BLaER1 treated with 17β-estradiol and CSF1 and Interleukin-3, amounts not matched to agents 10 nM and 100 nM (cell line): ENCODE measurements around the gene ARL6IP1.
"Not testable (repeated sequence)": the region's sequence is repeated elsewhere in the genome, so short reads cannot be mapped to it uniquely, and the experiment has no call there.

Experiments
- H3K27ac ChIP-seq, 11 experiments: shearing (Covaris generic); formaldehyde crosslinking; 2 replicates each; pipeline ENCODE4 v1.8.1; 2022
- H3K27me3 ChIP-seq, 11 experiments: shearing (Covaris generic); formaldehyde crosslinking; 2 replicates each; pipeline ENCODE4 v1.8.1; 2022
- H3K36me3 ChIP-seq, 11 experiments: shearing (Covaris generic); formaldehyde crosslinking; 2 replicates each; pipeline ENCODE4 v1.8.1; 2022
- H3K4me1 ChIP-seq, 10 experiments: shearing (Covaris generic); formaldehyde crosslinking; 2 replicates each; pipeline ENCODE4 v1.8.1; 2022
- H3K4me2 ChIP-seq, 11 experiments: shearing (Covaris generic); formaldehyde crosslinking; 2 replicates each; pipeline ENCODE4 v1.8.1; 2022
- H3K4me3 ChIP-seq, 10 experiments: shearing (Covaris generic); formaldehyde crosslinking; 2 replicates each; pipeline ENCODE4 v1.8.1; 2022
- H3K9ac ChIP-seq, 11 experiments: shearing (Covaris generic); formaldehyde crosslinking; 2 replicates each; pipeline ENCODE4 v1.8.1; 2022
- H3K9me3 ChIP-seq, 11 experiments: shearing (Covaris generic); formaldehyde crosslinking; replicated peaks in 1 of 11; 2 replicates each; pipeline ENCODE4 v1.8.1; 2022
- H4K20me1 ChIP-seq, 11 experiments: shearing (Covaris generic); formaldehyde crosslinking; 2 replicates each; pipeline ENCODE4 v1.8.1; 2022
- Cebpa-rat ChIP-seq, 11 experiments: shearing (Covaris generic); IDR thresholded peaks; 2 replicates each; pipeline ENCODE4 v1.8.1; 2022

ARL6IP1 gene

GRCh38 chr16:18792836-18793433 is 8.4 kb downstream of the ARL6IP1 start:
- no peak overlapping the region for H3K4me3 ChIP-seq
- H3K4me2 ChIP-seq: no peak overlapping the region
- H3K9ac ChIP-seq: no peak overlapping the region; a peak in 1 of 22 replicates
- peaks cover 11 to 27% (median 18%) of the 10 kb centered on the region in 10 experiments for H3K4me1 ChIP-seq
- peaks cover 0 to 5% (median 0%) of the 10 kb centered on the region in 11 experiments; a peak in 2 of 22 replicates for H3K9me3 ChIP-seq
- H3K36me3 ChIP-seq: peaks cover 81 to 91% (median 88%) of the 10 kb centered on the region in 11 experiments
- H4K20me1 ChIP-seq: peaks cover 37 to 67% (median 48%) of the 10 kb centered on the region in 11 experiments
- no peak for TF ChIP-seq Cebpa-rat (IDR thresholded peaks at IDR 0.05)
- H3K27ac ChIP-seq: no peak overlapping the region
- no peaks in the 10 kb centered on the region for H3K27me3 ChIP-seq

GRCh38 chr16:18789850-18790706 is 11.3 kb downstream of the ARL6IP1 start, which contains the start of gene RPS15A:
Gene RPS15A, minus strand, starts transcription at chr16:18790334. Its CDS starts 1,221 bp downstream, at chr16:18789113.
- peak within 1 kb of the TSS; percentile 91 to 100 (median 98) for H3K9ac ChIP-seq
- peaks cover 81 to 91% (median 88%) of the 10 kb centered on the region in 11 experiments for H3K36me3 ChIP-seq
- H3K4me2 ChIP-seq: peak within 1 kb of the TSS; percentile 81 to 97 (median 94)
- H3K27me3 ChIP-seq: no peaks in the 10 kb centered on the region
- no peak for TF ChIP-seq Cebpa-rat (IDR thresholded peaks at IDR 0.05)
- H3K4me1 ChIP-seq: peaks cover 39 to 49% (median 45%) of the 10 kb centered on the region in 10 experiments
- peaks cover 47 to 68% (median 50%) of the 10 kb centered on the region in 11 experiments for H4K20me1 ChIP-seq
- peaks cover 0 to 5% (median 0%) of the 10 kb centered on the region in 11 experiments; a peak in 2 of 22 replicates for H3K9me3 ChIP-seq
- H3K27ac ChIP-seq: peak within 1 kb of the TSS; percentile 83 to 98 (median 96)
- peak within 1 kb of the TSS; percentile 77 to 100 (median 92) for H3K4me3 ChIP-seq

GRCh38 chr16:18789515-18789849 is 11.9 kb downstream of the ARL6IP1 start:
- H3K27me3 ChIP-seq: no peaks in the 10 kb centered on the region
- no peak for TF ChIP-seq Cebpa-rat (IDR thresholded peaks at IDR 0.05)
- H3K36me3 ChIP-seq: peaks cover 81 to 91% (median 88%) of the 10 kb centered on the region in 11 experiments
- peaks cover 0 to 5% (median 0%) of the 10 kb centered on the region in 11 experiments; a peak in 2 of 22 replicates for H3K9me3 ChIP-seq
- peak overlapping the region; percentile 77 to 100 (median 92) for H3K4me3 ChIP-seq
- H3K9ac ChIP-seq: peak overlapping the region; percentile 91 to 100 (median 98)
- peaks cover 53 to 69% (median 56%) of the 10 kb centered on the region in 11 experiments for H4K20me1 ChIP-seq
- H3K4me2 ChIP-seq: peak overlapping the region; percentile 81 to 97 (median 94)
- peak overlapping the region; percentile 83 to 98 (median 96) for H3K27ac ChIP-seq
- H3K4me1 ChIP-seq: peaks cover 39 to 55% (median 48%) of the 10 kb centered on the region in 10 experiments

GRCh38 chr16:18788828-18789514 is 12.4 kb downstream of the ARL6IP1 start:
- H3K27me3 ChIP-seq: no peaks in the 10 kb centered on the region
- peaks cover 81 to 91% (median 88%) of the 10 kb centered on the region in 11 experiments for H3K36me3 ChIP-seq
- H3K4me1 ChIP-seq: peaks cover 43 to 60% (median 52%) of the 10 kb centered on the region in 10 experiments
- no peak for TF ChIP-seq Cebpa-rat (IDR thresholded peaks at IDR 0.05)
- H3K4me3 ChIP-seq: peak overlapping the region; percentile 77 to 100 (median 92)
- H3K9ac ChIP-seq: peak overlapping the region; percentile 91 to 100 (median 98)
- peak overlapping the region; percentile 81 to 97 (median 94) for H3K4me2 ChIP-seq
- peaks cover 0 to 5% (median 0%) of the 10 kb centered on the region in 11 experiments; a peak in 2 of 22 replicates for H3K9me3 ChIP-seq
- H4K20me1 ChIP-seq: peaks cover 56 to 74% (median 61%) of the 10 kb centered on the region in 11 experiments
- H3K27ac ChIP-seq: peak overlapping the region; percentile 83 to 98 (median 96)

- H3K27ac ChIP-seq: no peak overlapping the region
- no peak for TF ChIP-seq Cebpa-rat (IDR thresholded peaks at IDR 0.05)
- H3K36me3 ChIP-seq: peaks cover 70 to 81% (median 74%) of the 10 kb centered on the region in 11 experiments
- H3K9ac ChIP-seq: peak overlapping the region in 10 of 11 experiments; percentile 6 to 53 (median 34); a peak in 12 of 22 replicates
- peak overlapping the region; percentile 81 to 97 (median 94) for H3K4me2 ChIP-seq
- H3K9me3 ChIP-seq: no peaks in the 10 kb centered on the region
- H3K4me1 ChIP-seq: peaks cover 43 to 61% (median 49%) of the 10 kb centered on the region in 10 experiments
- H4K20me1 ChIP-seq: peaks cover 76 to 95% (median 84%) of the 10 kb centered on the region in 11 experiments
- H3K4me3 ChIP-seq: peak overlapping the region in 5 of 10 experiments; percentile 28 to 99 (median 91); a peak in 4 of 20 replicates
- H3K27me3 ChIP-seq: no peaks in the 10 kb centered on the region
Observed at GRCh38 chr16:18784917-18785623, 16.3 kb downstream of the ARL6IP1 start.

GRCh38 chr16:18783430-18784341 is 17.7 kb downstream of the ARL6IP1 start:
- peaks cover 65 to 79% (median 70%) of the 10 kb centered on the region in 11 experiments for H3K36me3 ChIP-seq
- H3K9ac ChIP-seq: peak overlapping the region in 2 of 11 experiments; percentile 31 to 34; a peak in 4 of 22 replicates
- no peaks in the 10 kb centered on the region for H3K9me3 ChIP-seq
- no peaks in the 10 kb centered on the region for H3K27me3 ChIP-seq
- H3K4me3 ChIP-seq: no peak overlapping the region
- H3K4me1 ChIP-seq: peaks cover 39 to 57% (median 46%) of the 10 kb centered on the region in 10 experiments
- no peak for TF ChIP-seq Cebpa-rat (IDR thresholded peaks at IDR 0.05)
- peak overlapping the region in 2 of 11 experiments; percentile 5 to 15; a peak in 2 of 22 replicates for H3K4me2 ChIP-seq
- peaks cover 65 to 94% (median 80%) of the 10 kb centered on the region in 11 experiments for H4K20me1 ChIP-seq
- no peak overlapping the region for H3K27ac ChIP-seq

GRCh38 chr16:18782697-18783429 is 18.5 kb downstream of the ARL6IP1 start:
- no peak for TF ChIP-seq Cebpa-rat (IDR thresholded peaks at IDR 0.05)
- H3K4me3 ChIP-seq: no peak overlapping the region
- peaks cover 57 to 71% (median 62%) of the 10 kb centered on the region in 11 experiments for H3K36me3 ChIP-seq
- H3K27me3 ChIP-seq: no peaks in the 10 kb centered on the region
- H3K4me2 ChIP-seq: no peak overlapping the region
- H3K9ac ChIP-seq: peak overlapping the region in 1 of 11 experiments; percentile 1; a peak in 1 of 22 replicates
- H3K9me3 ChIP-seq: no peaks in the 10 kb centered on the region
- H4K20me1 ChIP-seq: peaks cover 57 to 87% (median 72%) of the 10 kb centered on the region in 11 experiments
- H3K27ac ChIP-seq: no peak overlapping the region
- H3K4me1 ChIP-seq: peaks cover 31 to 49% (median 37%) of the 10 kb centered on the region in 10 experiments

- H3K4me3 ChIP-seq, H3K9ac ChIP-seq, H3K27ac ChIP-seq: not testable (repeated sequence)
Observed at GRCh38 chr16:18781232-18781631, 20.1 kb downstream of the ARL6IP1 start.

GRCh38 chr16:18780460-18781026 is 20.8 kb downstream of the ARL6IP1 start:
- H3K9me3 ChIP-seq, H3K27me3 ChIP-seq, H3K4me2 ChIP-seq, H3K27ac ChIP-seq, H3K9ac ChIP-seq, H3K4me3 ChIP-seq: not testable (repeated sequence)
- Histone ChIP-seq H3K36me3 (peaks cover 34 to 58% (median 39%) of the 10 kb centered on the region in 11 experiments), H3K4me1 (peaks cover 8 to 25% (median 15%) of the 10 kb centered on the region in 10 experiments; a peak in 19 of 20 replicates), H4K20me1 (peaks cover 34 to 63% (median 49%) of the 10 kb centered on the region in 11 experiments)

More at GRCh38 chr16:18781232-18781631, 20.1 kb downstream of the ARL6IP1 start:
- Histone ChIP-seq H3K4me1 (peaks cover 15 to 32% (median 21%) of the 10 kb centered on the region in 10 experiments), H4K20me1 (peaks cover 40 to 70% (median 55%) of the 10 kb centered on the region in 11 experiments), H3K36me3 (peaks cover 41 to 59% (median 45%) of the 10 kb centered on the region in 11 experiments)
- not testable (repeated sequence) for H3K9me3 ChIP-seq, H3K27me3 ChIP-seq, H3K4me2 ChIP-seq

- not testable (repeated sequence) for H3K9me3 ChIP-seq, H3K4me3 ChIP-seq, H3K9ac ChIP-seq, H3K27me3 ChIP-seq, H3K4me2 ChIP-seq, H3K27ac ChIP-seq
- H4K20me1 ChIP-seq: peaks cover 5 to 35% (median 20%) of the 10 kb centered on the region in 11 experiments; a peak in 21 of 22 replicates
- peaks cover 5 to 29% (median 10%) of the 10 kb centered on the region in 11 experiments for H3K36me3 ChIP-seq
- peaks cover 0 to 25% (median 0%) of the 10 kb centered on the region in 10 experiments; a peak in 5 of 20 replicates for H3K4me1 ChIP-seq
Observed at GRCh38 chr16:18777664-18778063, 23.7 kb downstream of the ARL6IP1 start.
